ENCODE results near the gene CP.
"Not testable (repeated sequence)": the region's sequence is repeated elsewhere in the genome, so short reads cannot be mapped to it uniquely, and the experiment has no call there.

CP gene
- total RNA-seq: 0 to 0.07 reads per million in 2 donors

DNA sequence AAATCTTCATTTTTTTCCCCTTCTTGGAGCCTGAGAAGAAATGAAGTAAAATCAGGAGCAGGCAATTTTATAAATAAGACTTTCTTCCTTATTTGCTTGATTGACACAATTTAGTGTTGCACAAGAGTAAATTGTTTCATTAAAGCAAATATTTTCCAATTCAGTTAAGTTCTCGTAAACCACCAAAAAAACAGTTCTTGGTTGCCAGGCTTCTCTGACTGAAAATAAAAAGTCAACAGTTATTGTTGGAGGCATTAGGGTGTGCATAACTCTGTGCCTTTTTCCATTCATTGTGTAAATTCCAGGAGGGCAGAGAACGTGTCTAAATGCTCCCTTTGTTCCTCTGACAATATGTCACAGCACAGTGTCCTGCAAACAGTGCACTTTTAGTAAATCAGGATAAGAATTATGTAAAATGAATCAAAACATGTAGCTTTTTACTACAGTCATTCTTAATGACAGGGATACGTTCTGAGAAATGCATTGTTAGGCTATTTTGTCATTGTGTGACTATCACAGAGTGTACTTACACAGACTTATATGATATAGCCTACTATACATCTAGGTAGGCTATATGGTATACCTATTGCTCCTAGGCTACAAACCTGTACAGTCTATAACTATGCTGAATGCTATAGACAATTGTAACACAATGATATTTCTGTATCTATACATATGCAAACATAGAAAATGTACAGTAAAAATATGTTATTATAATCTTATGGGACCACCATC is at the start of gene CP:
Gene CP (minus strand): TSS at position 47 of the 735 bp plus-strand sequence. CDS start 37 bp downstream, at position 10.
- no peak for DNase-seq

GRCh38 chr3:149270180-149270579 is 48.6 kb upstream of the CP start:
- no peak for DNase-seq

- no peak for DNase-seq
Observed at GRCh38 chr3:149269687-149270086, 48.1 kb upstream of the CP start.

DNA sequence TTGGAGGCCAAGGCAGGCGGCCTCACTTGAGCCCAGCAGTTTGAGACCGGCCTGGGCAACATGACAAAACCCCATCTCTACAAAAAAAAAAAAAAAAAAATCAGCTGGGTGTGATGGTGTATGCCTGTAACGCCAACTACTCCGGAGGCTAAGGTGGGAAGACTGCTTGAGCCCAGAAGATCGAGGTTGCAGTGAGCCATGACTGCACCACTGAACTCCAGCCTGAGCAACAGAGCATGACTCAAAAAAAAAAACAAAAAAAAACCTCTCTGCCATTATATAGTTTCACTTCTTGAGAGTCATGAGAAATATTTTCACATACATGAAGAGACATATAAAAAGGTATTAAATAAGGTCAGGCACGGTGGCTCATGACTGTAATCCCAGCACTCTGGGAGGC is 45.9 kb upstream of the CP start:
- no peak for DNase-seq

DNA sequence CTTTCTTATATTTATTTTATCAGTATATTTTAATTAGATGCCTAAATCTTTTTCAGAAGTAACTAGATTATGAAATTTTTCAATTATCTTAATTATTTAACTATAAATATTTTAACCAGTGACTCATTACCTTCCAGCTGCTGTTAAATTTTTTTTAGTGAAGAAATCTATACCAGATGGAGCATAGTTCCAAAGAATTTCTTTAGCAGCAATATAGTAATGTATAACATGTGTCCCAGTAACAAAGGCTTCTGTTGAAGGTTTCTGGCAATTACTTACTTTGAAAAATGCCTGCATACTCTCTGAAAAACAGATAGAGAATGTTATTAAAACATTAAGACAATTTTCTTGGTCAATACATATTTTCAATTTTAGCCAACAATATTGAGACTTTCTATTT is 45.1 kb upstream of the CP start:
- no peak for DNase-seq

- no peak for DNase-seq
Observed at GRCh38 chr3:149263856-149264255, 42.2 kb upstream of the CP start.

DNA sequence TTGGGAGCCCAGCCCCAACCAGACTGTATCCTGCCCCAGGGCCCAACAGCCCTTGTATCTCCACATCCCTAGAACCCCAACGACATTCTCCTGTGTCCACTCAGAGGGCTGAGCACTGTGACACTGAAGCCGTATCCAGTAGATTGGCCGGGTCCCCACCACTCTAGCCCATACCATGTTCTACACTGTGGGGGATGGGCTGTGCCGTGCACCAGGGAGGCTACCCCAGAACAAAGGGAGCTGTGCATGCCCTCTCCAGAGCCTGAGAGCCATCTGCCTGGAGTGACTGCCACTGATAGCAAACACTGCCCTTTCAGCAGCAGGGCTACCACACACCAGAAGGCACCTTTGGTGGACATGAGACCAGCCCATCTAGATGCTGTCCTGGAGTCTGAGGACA is 37.1 kb upstream of the CP start:
- DNase-seq: no peak

GRCh38 chr3:149258298-149258697 is 36.7 kb upstream of the CP start:
- DNase-seq: no peak

GRCh38 chr3:149252272-149252671 is 30.6 kb upstream of the CP start:
- no peak for DNase-seq

- no peak for DNase-seq
Observed at GRCh38 chr3:149251186-149251585, 29.6 kb upstream of the CP start.

GRCh38 chr3:149247929-149248691 is 26.5 kb upstream of the CP start:
- no peak for DNase-seq

- no peak for DNase-seq
Observed at GRCh38 chr3:149247008-149247710, 25.5 kb upstream of the CP start.

DNA sequence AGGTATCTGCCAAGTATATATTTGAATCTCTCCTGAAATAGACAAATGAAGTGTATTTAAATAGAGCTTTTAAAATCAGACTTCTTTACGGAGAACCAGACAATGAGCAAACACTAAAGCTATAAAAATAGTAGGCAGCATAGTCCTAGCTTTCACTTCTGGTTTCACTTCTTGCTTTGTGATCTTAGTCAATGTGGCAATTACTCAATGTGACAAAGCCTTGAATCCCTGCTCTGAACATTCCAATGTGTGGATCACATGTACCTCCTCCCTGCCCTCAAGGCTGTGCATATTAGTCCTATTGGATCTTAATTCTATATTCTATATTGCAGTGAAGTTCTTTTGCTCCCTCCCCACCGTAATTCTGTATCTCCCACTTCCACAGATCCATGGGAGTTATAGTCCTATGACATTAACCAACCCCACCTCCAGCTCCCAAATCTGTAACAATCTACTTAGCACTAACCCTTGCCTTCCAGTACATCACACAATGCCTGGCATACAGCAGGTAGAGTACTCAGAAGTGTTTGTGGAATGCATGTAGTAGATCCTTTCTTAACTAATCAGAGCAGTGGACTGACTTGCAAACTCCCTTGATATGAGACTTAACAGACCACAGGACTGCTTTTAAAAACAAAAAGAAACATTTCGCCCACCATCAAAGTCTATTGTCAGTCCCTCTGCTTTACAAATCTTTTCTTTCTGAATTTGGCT is 24.3 kb upstream of the CP start:
- DNase-seq: no peak

- no peak for DNase-seq
Observed at GRCh38 chr3:149243540-149243939, 21.9 kb upstream of the CP start.

- no peak for DNase-seq
Observed at GRCh38 chr3:149239357-149239936, 17.8 kb upstream of the CP start.

GRCh38 chr3:149238268-149238667 is 16.6 kb upstream of the CP start:
- not testable (repeated sequence) for DNase-seq

- DNase-seq: no peak
Observed at GRCh38 chr3:149235599-149236424, 14.2 kb upstream of the CP start.

DNA sequence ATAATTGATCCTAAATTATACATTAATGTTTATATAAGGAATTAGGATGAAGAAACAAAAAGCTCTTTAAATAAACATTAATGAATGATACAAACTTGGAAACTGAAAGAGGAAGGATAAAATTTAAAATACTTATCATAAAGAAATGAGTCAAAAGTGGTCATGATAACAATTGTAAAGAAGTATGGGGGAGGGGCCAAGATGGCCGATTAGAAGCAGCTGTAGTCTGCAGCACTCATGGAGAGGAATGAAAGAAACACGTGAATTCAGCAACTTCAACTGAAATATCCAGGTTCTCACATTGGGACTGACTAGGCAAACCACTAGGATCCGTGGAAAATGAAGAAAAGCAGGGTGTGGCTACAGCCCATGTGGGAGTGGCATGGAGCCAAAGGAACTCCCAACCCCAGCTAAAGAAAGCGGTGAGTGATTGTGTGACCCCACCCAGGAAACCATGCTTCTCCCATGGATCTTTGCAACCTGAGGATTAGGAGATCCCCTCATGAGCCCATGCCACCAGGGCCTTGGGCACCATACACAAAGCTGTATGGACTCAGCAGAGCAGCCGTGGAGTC is 13.1 kb upstream of the CP start:
- DNase-seq: no peak

DNA sequence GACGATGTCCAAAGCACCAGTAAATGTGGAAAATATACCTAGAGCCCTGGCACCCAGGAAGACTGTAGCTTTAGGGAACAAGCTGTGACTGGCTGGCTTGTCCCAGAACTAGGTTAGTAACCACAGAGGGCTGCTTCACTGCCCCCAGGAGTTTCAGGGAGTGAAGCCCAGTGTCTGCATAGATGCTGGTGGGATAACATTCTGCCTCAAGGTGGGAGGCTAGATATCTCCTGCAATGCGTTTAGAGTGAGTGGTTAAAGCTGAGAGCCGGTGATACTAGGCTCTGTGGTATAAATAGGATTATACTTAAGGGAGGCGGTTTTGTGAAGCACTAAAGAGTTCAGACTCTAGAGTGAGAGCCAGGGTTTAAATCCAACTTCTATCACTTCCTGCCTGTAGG is 11.7 kb upstream of the CP start:
- no peak for DNase-seq

- DNase-seq: no peak
Observed at GRCh38 chr3:149231871-149232270, 10.2 kb upstream of the CP start.

GRCh38 chr3:149227591-149228268 is 6.1 kb upstream of the CP start:
- DNase-seq: no peak

Data from T-helper 9 cell (primary cell).